Measurements from ENCODE around the gene DPYD. TPM values are rescaled to one million over a fixed set of nuclear protein-coding genes. Genes with fewer than 3 reads are reported as not detected.

DPYD gene
- total RNA-seq, 1 experiment from 2014 or later: 7.0 TPM

DNA sequence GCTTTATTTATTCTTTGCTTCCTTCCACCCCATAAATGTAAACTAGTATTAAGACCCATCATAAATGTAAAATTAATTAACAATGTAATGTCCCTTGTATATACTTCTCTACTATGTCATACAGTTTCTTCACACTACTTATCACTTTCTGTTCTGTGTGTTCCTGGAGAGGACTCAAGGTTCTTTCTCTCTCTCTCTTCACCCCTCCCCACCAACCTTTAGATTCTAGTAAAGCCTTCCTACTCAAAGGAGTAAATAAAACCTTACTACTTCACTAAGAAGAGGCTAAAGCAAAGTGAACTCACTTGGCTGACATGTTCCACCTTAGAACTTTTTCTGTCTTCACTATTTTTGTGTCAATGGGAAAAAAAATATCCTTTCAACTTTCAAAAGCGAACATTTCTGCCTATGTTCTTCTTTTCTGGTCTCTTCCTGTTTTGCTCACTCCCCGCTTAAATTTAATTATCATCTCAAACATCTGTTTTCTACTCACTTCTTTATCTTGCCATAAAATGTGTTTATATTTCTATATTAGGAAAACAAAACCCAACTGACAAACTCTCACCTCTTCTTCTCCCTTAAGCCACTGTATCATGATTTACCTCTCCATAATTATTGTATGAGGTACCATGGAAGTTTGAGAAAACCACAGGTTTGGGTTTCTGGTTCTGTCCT, 260.3 kb downstream of the DPYD start:
- intact Hi-C loops (cut with micrococcal nuclease; ENCODE audit: unreplicated experiment): loop anchor here (10.0 kb wide), 1 partner anchor 804 kb away; no protein-coding TSS in a partner anchor
- POLR2A ChIA-PET: no interaction called here

DNA sequence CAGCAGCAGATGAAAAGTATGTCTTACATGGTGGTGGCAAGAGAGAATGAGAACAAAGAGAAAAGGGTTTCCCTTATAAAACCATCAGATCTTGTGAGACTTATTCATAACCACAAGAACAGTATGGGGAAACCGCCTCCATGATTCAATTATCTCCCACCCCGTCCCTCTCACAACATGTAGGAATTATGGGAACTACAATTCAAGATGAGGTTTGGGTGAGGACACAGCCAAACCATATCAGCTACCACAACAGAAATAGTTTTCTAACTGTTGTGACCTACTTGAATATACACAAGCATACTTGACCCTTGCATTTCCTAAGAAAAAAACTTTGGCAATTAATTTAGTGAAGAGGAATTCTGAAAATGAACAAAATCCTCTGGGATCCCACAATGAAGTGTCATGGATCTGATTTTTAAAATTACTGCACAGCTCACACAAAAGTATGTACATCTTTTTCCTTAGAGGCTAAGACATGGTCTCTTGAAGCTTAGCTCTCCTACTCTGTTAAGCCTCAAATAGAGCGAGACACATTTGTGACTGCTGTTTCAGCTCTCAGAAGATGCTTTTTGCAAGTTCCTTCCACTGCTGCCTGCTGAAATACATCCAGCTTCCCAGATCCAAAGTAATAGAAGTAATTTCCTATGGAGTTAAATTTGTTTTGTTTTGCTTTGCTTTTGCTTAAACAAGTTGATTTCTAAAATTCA, 265.8 kb downstream of the DPYD start:
- no peaks in the 10 kb centered on the region for H3K9me3 Mint-ChIP-seq (ENCODE audit: unreplicated experiment)
- POLR2A ChIA-PET: no interaction called here

More for the DNA sequence above, 260.3 kb downstream of the DPYD start:
- Histone ChIP-seq H3K9me3 (no peaks in the 10 kb centered on the region), H3K27me3 (replicated peaks; ENCODE audit: control insufficient read depth, insufficient read depth, low read length) (no peaks in the 10 kb centered on the region), H3K36me3 (ENCODE audit: control insufficient read depth, insufficient read depth, low read length) (no peaks in the 10 kb centered on the region), H3K4me3 (ENCODE audit: low read depth, low read length) (no peak overlapping the region), H3K4me1 (no peaks in the 10 kb centered on the region)
- TF ChIP-seq, protein P1, sequence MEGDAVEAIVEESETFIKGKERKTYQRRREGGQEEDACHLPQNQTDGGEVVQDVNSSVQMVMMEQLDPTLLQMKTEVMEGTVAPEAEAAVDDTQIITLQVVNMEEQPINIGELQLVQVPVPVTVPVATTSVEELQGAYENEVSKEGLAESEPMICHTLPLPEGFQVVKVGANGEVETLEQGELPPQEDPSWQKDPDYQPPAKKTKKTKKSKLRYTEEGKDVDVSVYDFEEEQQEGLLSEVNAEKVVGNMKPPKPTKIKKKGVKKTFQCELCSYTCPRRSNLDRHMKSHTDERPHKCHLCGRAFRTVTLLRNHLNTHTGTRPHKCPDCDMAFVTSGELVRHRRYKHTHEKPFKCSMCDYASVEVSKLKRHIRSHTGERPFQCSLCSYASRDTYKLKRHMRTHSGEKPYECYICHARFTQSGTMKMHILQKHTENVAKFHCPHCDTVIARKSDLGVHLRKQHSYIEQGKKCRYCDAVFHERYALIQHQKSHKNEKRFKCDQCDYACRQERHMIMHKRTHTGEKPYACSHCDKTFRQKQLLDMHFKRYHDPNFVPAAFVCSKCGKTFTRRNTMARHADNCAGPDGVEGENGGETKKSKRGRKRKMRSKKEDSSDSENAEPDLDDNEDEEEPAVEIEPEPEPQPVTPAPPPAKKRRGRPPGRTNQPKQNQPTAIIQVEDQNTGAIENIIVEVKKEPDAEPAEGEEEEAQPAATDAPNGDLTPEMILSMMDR (IDR thresholded peaks at IDR 0.05; ENCODE audit: insufficient read depth in 1 of 2, low read depth in 1 of 2, low read length in 1 of 2, severe bottlenecking in 1 of 2, unreplicated experiment in 1 of 2): no peak
- no peak for DNase-seq
- H3K27me3 Mint-ChIP-seq (ENCODE audit: insufficient read depth, unreplicated experiment): no peaks in the 10 kb centered on the region
- H3K27ac Mint-ChIP-seq (ENCODE audit: unreplicated experiment): no peak overlapping the region
- H3K36me3 Mint-ChIP-seq (ENCODE audit: insufficient read depth, unreplicated experiment): no peaks in the 10 kb centered on the region
- CTCF ChIA-PET: no interaction called here
- H3K4me1 Mint-ChIP-seq (ENCODE audit: low read depth, unreplicated experiment): no peaks in the 10 kb centered on the region
- no TSS peak for BruUV-seq (replicated peaks)
- no peak overlapping the region for H3K4me3 Mint-ChIP-seq (ENCODE audit: unreplicated experiment)
- H3K9me3 Mint-ChIP-seq (ENCODE audit: unreplicated experiment): no peaks in the 10 kb centered on the region

GRCh38 chr1:97651250-97651649, 269.6 kb downstream of the DPYD start:
- TF ChIP-seq, protein P1 (IDR thresholded peaks at IDR 0.05; ENCODE audit: insufficient read depth in 1 of 2, low read depth in 1 of 2, low read length in 1 of 2, severe bottlenecking in 1 of 2, unreplicated experiment in 1 of 2): no peak
- no peak for DNase-seq
- Histone ChIP-seq H3K4me3 (ENCODE audit: low read depth, low read length) (no peak overlapping the region), H3K9me3 (no peaks in the 10 kb centered on the region), H3K27me3 (replicated peaks; ENCODE audit: control insufficient read depth, insufficient read depth, low read length) (no peaks in the 10 kb centered on the region), H3K36me3 (ENCODE audit: control insufficient read depth, insufficient read depth, low read length) (no peaks in the 10 kb centered on the region), H3K4me1 (no peaks in the 10 kb centered on the region)
- Mint-ChIP-seq H3K36me3 (ENCODE audit: insufficient read depth, unreplicated experiment) (no peaks in the 10 kb centered on the region), H3K4me3 (ENCODE audit: unreplicated experiment) (no peak overlapping the region), H3K27ac (ENCODE audit: unreplicated experiment) (no peak overlapping the region), H3K4me1 (ENCODE audit: low read depth, unreplicated experiment) (no peaks in the 10 kb centered on the region), H3K9me3 (ENCODE audit: unreplicated experiment) (peaks cover 10% of the 10 kb centered on the region), H3K27me3 (ENCODE audit: insufficient read depth, unreplicated experiment) (no peaks in the 10 kb centered on the region)
- POLR2A ChIA-PET: no interaction called here
- BruUV-seq (replicated peaks): no TSS peak
- CTCF ChIA-PET: no interaction called here
- intact Hi-C loops (cut with micrococcal nuclease; ENCODE audit: unreplicated experiment): no loop called here

More for the DNA sequence above, 265.8 kb downstream of the DPYD start:
- CTCF ChIA-PET: no interaction called here
- H3K4me1 Mint-ChIP-seq (ENCODE audit: low read depth, unreplicated experiment): no peaks in the 10 kb centered on the region
- Histone ChIP-seq H3K27me3 (replicated peaks; ENCODE audit: control insufficient read depth, insufficient read depth, low read length) (no peaks in the 10 kb centered on the region), H3K9me3 (no peaks in the 10 kb centered on the region), H3K4me1 (no peaks in the 10 kb centered on the region), H3K4me3 (ENCODE audit: low read depth, low read length) (no peak overlapping the region), H3K36me3 (ENCODE audit: control insufficient read depth, insufficient read depth, low read length) (no peaks in the 10 kb centered on the region)
- no peaks in the 10 kb centered on the region for H3K27me3 Mint-ChIP-seq (ENCODE audit: insufficient read depth, unreplicated experiment)
- TF ChIP-seq, protein P1 (IDR thresholded peaks at IDR 0.05; ENCODE audit: insufficient read depth in 1 of 2, low read depth in 1 of 2, low read length in 1 of 2, severe bottlenecking in 1 of 2, unreplicated experiment in 1 of 2): no peak
- H3K27ac Mint-ChIP-seq (ENCODE audit: unreplicated experiment): no peak overlapping the region
- no TSS peak for BruUV-seq (replicated peaks)
- no peaks in the 10 kb centered on the region for H3K36me3 Mint-ChIP-seq (ENCODE audit: insufficient read depth, unreplicated experiment)
- DNase-seq: no peak
- intact Hi-C loops (cut with micrococcal nuclease; ENCODE audit: unreplicated experiment): no loop called here
- no peak overlapping the region for H3K4me3 Mint-ChIP-seq (ENCODE audit: unreplicated experiment)
